GM18508 (cell line): Measurements from ENCODE around the gene CAST.

Source experiments
- ATAC-seq: cut with Tn5 transposase; IDR thresholded peaks from one replicate; pipeline ENCODE4 v1.9.1; 2021; ENCODE audit warnings: moderate number of reproducible peaks; ENCODE audit not compliant: insufficient read depth, unreplicated experiment

Gene CAST

DNA sequence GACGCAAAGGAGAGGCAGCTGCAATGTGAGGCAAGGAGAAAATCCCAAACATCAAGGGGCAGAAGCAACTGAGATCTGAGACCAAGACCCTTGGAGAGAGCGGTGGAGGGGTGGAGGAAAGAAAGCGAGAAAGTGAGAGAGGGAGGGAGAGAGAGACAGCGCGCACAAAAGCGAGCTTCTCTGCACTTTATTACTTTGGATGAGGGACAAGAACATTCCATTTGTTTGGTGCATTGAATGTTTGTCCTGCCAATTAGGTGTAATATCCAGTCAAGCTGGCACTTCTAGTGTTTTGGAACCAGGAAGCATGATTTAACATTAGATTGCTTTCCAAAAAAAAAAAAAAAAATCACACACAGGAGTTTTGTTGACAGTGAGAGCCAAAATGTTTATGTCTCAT is 1.4 kb downstream of the CAST start:
- ATAC-seq, result no peak

DNA sequence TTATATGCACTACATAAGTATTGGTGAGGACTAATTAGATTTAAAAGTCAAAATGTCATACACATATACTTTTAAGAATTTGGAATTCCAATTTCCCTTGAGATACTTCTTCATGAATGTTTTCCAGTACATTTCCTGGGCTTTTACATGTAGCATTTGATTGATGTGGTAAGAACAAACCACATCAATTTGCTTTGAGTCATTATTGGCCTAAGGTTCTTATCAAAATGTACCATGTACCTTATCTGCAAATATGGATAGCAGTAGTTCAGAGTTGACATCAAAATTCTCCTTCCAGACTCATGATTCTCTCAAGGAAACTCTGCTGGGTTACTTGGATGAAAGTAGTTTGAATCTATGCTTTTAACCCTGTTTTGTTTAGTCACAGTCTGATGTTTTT is 2.5 kb downstream of the CAST start:
- ATAC-seq, result no peak

DNA sequence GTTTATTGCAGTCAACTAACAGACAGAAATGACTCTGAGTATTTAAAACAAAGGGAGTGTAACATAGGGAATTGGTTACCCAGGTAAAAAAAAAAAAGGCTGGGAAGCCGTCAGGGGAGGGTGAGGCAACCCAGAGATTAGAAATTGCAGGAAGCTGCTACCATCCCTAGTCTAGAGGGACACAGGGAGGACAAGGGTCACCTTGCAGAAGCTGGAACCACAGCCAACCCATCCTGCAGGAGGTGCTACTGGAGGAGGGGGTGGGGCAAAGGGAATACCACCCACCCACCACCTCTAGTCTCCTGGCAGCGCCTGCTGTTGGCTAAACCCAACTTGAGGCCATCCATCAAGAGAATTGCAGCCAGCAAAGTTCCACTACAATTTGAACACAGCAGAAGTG is 6.5 kb downstream of the CAST start:
- no peak for ATAC-seq

DNA sequence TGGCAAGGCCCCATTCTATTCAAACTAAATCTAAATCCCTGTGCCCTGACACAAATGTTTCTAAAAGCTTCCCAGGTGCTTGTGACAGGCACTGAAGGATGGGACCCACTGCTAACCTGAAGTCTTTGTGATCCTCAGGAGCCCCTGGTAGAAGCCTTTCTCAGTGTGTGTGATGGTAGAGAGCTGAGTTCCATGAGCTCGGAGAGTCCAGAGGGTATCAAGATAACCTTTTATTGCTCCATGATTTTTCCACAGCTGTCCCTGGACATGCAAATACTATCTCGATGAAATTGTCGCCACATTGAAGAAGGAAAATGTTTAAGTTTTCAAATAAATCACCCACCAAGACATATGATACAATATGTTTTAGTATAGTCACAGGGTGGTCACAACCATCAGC is 7.7 kb downstream of the CAST start:
- no peak for ATAC-seq

DNA sequence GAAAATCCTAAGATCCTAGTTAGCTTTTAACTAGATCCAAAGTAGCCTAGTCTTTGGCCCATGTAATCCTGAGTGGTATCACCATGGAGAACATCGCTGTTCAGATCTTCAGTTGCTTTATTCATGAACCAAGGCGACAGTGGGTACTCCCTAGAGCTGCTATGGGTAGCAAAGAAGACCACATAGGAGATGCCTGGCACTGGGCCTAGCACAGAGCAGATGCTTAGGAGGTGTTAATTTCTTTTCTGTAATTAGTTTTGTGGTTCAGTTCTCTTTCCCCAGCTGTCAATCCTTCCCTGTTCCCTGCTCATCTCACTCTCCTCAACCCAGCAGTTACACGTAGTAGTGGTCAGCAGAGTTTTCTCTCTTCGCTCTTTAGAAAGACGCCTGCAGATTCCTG is 9.3 kb downstream of the CAST start:
- ATAC-seq, result no peak

DNA sequence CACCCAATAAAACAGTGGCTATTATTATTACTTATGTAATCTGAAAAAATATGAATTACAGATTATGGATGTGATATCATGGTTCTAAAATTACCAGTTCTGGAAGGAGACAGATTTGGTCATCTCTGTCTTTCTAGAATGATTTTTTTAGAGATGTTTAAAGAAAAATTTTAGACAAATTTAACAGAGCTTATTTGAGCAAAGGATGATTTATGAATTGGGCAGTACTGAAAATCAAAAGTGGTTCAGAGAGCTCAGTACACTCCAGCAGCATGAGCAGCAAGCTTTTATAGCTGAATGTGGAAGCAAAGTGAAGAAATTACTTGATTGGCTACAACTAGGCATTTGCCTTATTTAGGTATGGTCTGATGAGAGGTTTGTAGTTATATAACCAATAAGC is 11.0 kb downstream of the CAST start:
- ATAC-seq, result no peak

DNA sequence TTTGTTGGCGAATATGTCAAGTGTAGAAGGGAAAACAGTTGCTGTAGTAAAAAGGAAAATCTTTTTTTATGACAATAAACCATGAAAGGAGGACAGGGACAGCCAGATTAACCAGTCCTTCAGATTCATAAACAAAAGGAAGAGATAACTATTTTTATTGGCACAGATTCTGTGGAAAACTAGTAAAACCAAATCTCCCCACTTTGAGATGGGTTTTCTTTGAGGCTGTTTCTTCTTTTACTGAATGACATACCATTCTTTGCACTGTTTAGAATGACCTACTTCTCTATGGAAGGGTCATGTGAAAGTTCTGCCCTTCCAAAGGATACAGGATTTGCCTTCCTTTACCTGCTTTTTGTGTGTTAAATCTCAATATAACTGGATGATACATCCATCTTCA is 13.7 kb downstream of the CAST start:
- no peak for ATAC-seq

DNA sequence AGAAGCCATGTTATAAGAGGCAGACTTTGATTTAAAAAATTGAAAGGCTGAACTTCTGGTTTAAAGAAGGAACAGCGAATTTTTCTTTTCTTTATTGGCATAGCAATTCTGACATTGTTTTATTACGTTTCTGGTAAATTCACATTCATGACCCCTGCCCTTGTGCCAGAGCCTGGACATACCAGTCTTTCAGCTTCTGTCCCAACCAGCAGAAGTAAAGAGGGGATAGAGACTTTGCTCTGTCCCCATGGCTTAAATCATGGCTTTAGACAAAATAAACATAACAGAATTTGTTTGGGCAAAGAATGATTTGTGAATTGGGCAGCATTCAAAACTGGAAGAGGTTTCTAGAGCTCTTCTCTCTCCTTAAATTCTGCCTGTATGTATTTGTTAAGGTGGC is 15.3 kb downstream of the CAST start:
- no peak for ATAC-seq

DNA sequence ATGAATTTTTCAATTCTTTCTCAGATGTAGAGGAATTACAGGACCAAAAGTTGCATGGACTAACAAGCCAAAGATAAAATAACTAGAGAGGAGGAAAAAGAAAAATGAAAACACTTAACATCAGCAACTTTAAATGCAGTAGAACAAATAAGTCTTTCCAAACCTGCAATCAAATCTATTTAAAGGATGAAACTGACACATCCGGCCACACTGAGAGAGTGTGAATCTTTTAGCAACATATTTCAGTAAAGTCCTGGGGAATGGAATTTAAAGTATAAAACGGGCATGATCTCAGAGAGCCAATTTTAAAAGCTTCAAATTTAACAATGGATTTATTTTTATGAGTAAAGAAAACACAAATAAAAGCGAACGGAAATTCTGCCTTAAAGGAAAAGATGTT is 17.1 kb downstream of the CAST start:
- ATAC-seq, result no peak

DNA sequence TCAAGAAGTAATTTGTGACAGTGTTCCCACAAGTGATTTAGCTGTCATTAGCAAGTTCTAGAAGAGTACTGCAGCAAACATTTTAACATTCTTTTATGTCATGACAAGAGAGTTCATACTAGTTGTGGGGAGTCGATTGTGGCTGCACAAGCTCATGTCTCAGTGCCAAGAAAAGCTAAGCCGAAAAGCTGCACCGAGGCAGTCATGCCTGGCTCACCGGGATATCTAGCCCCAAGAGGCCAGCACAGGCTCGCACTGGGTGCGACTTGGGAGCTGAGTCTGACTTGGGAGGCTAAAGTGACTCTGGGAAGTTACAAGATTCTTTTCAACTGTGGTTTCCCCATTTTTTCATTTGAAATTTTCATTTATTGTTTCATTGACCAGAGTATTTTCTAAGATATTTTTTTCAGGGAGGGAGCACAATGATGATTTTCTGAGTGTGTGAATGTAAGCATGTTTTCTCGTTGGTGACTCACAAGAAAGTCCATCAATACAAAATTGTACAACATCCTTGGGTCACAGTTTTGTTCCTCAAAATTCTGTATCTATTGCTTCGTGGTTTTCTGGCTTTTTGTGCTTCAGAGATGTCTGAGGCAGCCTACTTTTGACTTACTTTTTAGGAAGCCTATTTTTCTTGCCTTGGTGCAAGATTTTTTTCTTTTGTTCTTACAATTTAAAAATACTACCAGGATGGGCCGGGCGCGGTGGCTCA is 18.7 kb downstream of the CAST start:
- ATAC-seq, result no peak

DNA sequence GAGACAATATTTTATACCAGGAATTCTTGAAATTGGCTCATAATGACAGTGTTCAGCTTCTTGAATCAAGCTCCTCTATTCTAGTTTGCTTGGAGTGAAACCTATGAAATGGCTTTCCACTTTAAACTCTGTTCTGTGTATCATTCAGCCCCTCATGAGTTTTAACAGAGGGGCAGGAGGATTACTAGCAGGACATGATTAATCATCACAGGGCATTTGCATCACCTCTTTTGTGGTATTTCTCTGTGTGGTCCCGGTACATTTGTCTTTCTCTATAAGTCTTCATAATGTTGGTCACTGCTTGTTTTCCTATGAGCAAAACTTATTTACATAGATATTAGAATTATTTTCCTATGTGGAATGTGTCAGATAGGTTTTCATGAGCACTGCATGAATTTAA is 21.2 kb downstream of the CAST start:
- no peak for ATAC-seq

DNA sequence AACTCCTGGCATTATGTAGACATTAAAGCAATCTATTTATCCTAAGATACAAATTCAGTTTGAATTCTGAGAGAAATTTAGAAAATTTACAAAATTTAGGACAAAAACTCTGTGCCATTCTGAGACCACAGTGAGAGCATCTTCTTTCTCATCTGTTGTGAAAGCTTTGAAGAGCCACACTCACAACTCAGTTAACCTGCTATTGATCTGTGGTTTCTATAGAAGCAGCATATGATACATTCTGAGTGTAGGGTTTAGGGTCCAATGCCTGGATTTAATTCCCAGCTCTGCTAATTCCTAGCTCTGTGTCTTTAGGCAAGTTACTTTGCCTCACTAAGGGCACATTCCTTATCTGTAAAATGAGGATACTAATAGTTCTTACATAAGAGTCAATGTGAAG is 21.6 kb downstream of the CAST start:
- no peak for ATAC-seq

DNA sequence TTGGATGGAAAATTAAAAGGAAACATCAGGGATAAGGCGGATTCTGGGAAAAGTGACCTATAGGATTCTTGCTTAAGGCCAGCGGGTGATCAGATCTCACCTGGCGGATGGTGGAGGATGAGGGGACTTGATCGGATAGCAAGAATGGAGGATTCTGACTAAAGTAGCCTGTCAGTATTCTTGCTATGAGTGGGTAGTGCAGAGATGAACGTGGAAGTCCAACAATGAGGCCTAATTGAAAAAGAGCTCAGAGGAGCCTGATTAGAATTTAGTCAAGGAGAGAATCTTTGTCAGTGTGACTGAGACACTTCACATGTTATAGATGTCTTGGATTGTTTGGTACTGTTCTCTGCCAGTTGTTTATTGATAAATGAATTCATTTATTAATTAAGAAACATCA is 24.9 kb downstream of the CAST start:
- ATAC-seq, result no peak

DNA sequence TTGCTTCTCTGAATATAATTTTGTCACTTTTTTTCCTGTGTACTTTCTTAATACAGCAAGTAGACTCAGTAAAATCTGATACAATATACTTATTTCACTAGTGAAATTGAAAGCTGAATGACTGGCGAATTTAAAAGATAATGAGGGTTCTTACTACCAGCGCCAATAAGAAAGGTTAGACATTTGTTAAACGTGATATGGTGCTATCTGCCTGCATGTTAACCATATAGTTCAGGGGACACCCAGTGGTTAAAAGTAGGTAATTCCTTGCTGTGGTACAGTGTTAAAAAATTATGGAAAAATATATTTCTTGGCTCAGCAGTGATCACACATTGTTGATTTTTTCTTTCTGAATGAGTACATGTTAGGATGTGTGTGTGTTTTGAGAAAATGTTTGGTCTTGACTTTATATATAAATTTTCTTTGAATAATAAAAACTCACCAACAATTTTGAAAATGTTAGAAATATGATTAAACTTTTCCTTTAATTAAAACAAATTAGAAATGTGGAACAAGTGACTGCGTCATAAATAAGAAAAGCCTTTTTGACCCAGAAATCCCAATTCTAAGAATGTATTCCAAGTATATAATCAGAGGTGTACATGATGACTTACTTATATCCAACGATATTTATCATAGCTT is 25.8 kb downstream of the CAST start:
- ATAC-seq, result peak; percentile 86

DNA sequence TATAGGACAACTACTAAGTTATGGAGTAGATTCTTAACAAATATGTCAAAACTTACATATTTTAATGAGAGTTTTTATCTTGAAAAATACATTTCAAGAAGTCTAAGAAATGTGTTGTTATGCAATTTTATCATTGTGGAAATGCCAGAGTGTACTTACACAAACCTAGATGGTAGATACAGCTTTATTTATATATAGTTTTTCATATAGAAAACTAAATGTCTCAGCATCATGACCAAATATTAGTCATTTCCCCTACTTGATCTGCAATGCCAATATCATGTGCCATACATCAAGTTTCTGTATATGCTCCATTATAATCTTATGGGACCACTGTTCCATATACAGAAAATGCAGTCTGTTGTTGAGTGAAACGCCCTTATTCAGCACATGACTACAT is 28.7 kb downstream of the CAST start:
- ATAC-seq, result no peak

DNA sequence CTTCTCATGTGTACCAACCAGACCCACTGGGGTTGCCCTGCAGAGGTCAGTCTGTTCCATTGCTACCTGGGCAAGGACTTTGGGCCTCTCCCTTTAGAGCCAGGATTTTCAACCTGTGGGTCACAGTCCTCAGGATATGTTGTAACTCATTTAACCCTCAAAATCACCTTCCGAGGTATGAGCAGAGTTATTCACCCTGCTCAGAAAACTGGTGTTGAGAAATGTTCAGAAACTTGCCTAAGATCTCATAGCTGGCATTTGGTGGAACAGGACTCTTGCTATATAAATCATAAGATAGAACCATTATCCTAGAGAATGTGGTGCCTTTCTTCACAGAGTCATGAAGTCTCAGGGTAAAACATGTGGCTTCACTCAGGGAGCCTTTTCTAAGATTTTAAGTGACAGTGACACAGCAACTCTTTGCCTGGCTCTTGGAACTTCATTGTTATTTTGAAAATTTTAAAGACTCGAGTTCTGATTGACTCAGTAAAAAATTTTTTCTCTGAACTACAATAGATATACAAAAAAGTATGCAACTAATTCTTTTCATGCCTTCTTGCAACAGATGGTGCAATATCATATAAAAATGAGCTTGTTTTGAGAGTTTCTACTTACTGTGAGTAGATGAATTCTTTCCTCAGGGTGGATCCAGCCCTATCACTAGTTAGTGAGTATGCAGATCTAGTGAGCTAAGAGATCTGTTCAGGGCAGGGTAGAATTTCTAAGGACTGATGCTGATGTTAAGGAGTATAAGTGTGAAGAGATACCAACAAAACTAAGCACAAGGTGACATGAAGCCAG is 29.5 kb downstream of the CAST start:
- ATAC-seq, result no peak

DNA sequence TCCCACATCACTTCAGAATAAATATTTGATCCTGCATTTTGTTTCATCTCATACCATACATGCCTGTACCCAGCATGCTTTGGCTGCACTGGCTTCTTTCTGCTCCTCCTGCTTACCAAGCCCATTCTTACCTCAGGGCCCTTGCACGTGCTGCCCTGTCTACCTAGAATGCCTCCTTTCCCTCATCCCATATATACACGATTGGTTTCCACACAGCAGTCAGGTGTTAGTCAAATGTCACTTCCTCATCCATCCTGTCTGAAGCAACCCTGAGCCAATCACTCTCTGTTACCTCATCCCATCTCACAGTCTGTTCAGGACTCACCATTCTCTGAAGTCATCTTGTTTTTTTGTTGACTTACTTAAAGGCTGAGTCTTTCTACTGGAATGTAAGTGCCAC is 30.3 kb downstream of the CAST start:
- ATAC-seq, result no peak

DNA sequence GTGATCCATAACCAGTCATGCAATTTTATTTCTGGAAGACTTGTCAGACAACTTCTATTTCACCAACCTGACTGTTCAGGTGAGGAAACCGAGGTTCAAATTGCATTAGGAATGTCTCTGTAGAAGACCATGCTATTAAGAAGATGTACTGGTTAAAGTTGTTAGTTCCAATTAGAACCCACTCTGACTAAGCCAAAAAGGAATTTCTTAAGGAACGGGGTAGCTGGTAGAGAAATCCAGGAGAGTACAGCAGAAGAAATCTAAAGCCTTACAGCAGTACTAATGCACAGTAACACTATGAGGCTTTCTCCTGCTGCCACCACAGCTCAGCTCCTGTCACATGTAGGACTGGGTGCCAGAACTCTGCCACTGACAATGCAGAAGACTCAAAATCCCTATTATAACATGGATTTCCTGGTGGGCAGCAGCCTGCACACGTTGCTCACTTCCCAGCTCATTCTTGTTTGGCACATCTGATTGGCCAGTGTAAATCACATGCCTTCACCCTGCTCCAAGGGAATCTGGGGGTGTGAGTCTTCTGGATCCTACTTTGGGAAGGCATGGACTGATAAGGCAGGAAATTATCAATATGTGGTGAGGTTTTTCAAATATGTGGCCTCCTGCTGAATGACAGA is 37.1 kb downstream of the CAST start:
- no peak for ATAC-seq

DNA sequence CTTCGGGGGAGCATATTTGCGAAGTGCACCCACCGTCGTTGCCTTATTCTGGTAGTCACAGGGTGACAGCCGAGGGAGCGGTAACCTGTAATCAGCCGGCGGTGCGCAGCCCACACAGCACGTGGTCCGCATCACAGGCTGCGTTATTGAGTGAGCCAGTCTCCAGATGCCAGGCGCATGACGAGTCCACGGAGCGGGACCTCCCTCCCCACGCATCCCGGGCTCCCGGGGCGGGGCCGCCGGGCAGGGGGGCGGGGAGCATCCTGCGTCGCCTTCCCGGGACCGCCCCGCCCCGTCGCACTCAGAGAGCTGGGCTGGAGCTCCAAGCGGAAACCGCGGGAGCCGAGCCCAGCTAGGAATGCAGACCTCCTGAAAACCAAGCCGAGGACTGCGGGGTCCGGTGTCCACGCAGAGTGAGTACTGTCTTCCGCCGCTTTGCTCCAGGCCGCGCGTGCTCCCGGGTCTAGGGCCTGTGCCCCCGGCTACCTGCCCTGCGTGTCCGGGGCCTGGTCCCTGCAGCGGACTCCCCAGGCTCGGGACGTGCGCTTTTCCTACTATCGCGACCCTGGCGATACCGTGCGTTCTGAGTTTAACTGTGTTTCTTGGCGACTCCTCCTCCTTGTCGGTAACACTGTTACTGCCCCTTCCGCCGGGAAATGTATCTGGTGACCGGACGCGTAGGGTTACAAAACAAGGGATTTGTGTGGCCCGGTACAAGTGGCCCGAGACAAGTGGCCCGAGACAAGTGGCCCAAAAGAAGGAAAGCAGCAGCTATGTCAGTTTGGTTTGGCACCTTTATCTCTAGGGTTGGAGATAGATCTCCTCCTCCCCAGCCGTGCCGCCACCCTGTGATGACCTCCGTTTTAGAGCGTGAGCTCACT is 40.6 kb downstream of the CAST start:
- peak; percentile 34 for ATAC-seq

DNA sequence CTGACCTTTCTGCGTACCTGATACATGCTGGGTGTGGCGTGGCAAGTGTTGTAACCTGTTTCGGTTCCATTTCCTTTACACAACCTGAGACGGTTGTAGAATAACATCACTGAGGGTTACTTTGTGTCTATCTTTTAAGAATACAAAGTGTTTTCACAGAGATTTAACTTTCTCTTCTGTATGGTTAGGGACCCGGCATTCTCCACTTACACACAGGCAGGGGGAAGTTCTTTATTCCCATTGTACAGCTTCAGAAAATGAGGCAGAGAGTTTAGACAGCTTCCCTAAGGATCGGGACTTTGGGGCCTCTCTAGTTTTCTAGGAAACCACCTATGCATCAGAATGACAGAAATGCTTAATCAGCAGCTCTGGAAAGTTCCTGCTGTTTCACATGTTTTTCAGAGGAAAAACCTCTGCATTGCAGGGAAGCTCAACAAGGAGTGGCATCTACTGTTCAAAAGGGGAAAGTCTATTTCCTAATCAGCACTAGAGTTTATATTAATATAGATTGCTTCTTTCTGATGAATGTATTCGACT is 41.3 kb downstream of the CAST start:
- ATAC-seq, result peak; percentile 75
